ENCODE measurements around the gene FKTN.

The FKTN gene

GRCh38 chr9:105667867-105668266 is 109.9 kb downstream of the FKTN start:
- Histone ChIP-seq H3K9ac (ENCODE audit: low read depth, low read length, poor library complexity, severe bottlenecking) (no peak overlapping the region), H3K9me2 (replicated peaks; ENCODE audit: low read depth, low read length) (no peaks in the 10 kb centered on the region)

GRCh38 chr9:105670315-105670714 is 112.4 kb downstream of the FKTN start:
- no peak for TF ChIP-seq EZH2phosphoT487 (IDR thresholded peaks at IDR 0.05; ENCODE audit: borderline replicate concordance)
- TF ChIP-seq, protein P1, sequence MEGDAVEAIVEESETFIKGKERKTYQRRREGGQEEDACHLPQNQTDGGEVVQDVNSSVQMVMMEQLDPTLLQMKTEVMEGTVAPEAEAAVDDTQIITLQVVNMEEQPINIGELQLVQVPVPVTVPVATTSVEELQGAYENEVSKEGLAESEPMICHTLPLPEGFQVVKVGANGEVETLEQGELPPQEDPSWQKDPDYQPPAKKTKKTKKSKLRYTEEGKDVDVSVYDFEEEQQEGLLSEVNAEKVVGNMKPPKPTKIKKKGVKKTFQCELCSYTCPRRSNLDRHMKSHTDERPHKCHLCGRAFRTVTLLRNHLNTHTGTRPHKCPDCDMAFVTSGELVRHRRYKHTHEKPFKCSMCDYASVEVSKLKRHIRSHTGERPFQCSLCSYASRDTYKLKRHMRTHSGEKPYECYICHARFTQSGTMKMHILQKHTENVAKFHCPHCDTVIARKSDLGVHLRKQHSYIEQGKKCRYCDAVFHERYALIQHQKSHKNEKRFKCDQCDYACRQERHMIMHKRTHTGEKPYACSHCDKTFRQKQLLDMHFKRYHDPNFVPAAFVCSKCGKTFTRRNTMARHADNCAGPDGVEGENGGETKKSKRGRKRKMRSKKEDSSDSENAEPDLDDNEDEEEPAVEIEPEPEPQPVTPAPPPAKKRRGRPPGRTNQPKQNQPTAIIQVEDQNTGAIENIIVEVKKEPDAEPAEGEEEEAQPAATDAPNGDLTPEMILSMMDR (conservative IDR thresholded peaks at IDR 0.05; ENCODE audit: low read length), result no peak
- Histone ChIP-seq H3K9ac (ENCODE audit: low read depth, low read length, poor library complexity, severe bottlenecking) (no peak overlapping the region), H3K4me1 (ENCODE audit: insufficient read depth, low read length, poor library complexity, severe bottlenecking) (peaks cover 22% of the 10 kb centered on the region), H3K9me2 (replicated peaks; ENCODE audit: low read depth, low read length) (no peaks in the 10 kb centered on the region), H3K4me2 (ENCODE audit: low read depth, low read length, poor library complexity, severe bottlenecking) (no peak overlapping the region), H3K79me2 (ENCODE audit: insufficient read depth, low read length) (no peaks in the 10 kb centered on the region), H3K36me3 (ENCODE audit: insufficient read depth, low read length) (no peaks in the 10 kb centered on the region), H3K4me3 (ENCODE audit: low read length, poor library complexity, severe bottlenecking) (no peak overlapping the region), H2AFZ (ENCODE audit: low read length) (no peak overlapping the region; the same call in 1 of the 2 replicates), H3K9me3 (ENCODE audit: insufficient read depth, low read depth, low read length) (no peaks in the 10 kb centered on the region), H3F3A (ENCODE audit: low read depth) (no peaks in the 10 kb centered on the region), H3K27me3 (ENCODE audit: insufficient read depth, low read length, poor library complexity, severe bottlenecking) (no peaks in the 10 kb centered on the region), H4K20me1 (ENCODE audit: insufficient read depth, low read length, poor library complexity, severe bottlenecking) (no peaks in the 10 kb centered on the region)

More at GRCh38 chr9:105667867-105668266, 109.9 kb downstream of the FKTN start:
- no peak for TF ChIP-seq EZH2phosphoT487 (IDR thresholded peaks at IDR 0.05; ENCODE audit: borderline replicate concordance)
- TF ChIP-seq, protein P1 (conservative IDR thresholded peaks at IDR 0.05; ENCODE audit: low read length), result no peak
- no peaks in the 10 kb centered on the region for H3K9me3 ChIP-seq (ENCODE audit: insufficient read depth, low read depth, low read length)
- no peak overlapping the region for H3K4me3 ChIP-seq (ENCODE audit: low read length, poor library complexity, severe bottlenecking)
- H3K4me2 ChIP-seq (ENCODE audit: low read depth, low read length, poor library complexity, severe bottlenecking), result no peak overlapping the region
- H2AFZ ChIP-seq (ENCODE audit: low read length), result no peak overlapping the region
- H4K20me1 ChIP-seq (ENCODE audit: insufficient read depth, low read length, poor library complexity, severe bottlenecking), result no peaks in the 10 kb centered on the region
- H3K36me3 ChIP-seq (ENCODE audit: insufficient read depth, low read length), result no peaks in the 10 kb centered on the region
- H3K4me1 ChIP-seq (ENCODE audit: insufficient read depth, low read length, poor library complexity, severe bottlenecking), result peaks cover 6% of the 10 kb centered on the region
- no peaks in the 10 kb centered on the region for H3K79me2 ChIP-seq (ENCODE audit: insufficient read depth, low read length)
- no peaks in the 10 kb centered on the region for H3F3A ChIP-seq (ENCODE audit: low read depth)
- no peaks in the 10 kb centered on the region for H3K27me3 ChIP-seq (ENCODE audit: insufficient read depth, low read length, poor library complexity, severe bottlenecking)

- Histone ChIP-seq H2AFZ (ENCODE audit: low read length) (no peak overlapping the region), H3K36me3 (ENCODE audit: insufficient read depth, low read length) (no peaks in the 10 kb centered on the region), H3K9ac (ENCODE audit: low read depth, low read length, poor library complexity, severe bottlenecking) (no peak overlapping the region), H3K27me3 (ENCODE audit: insufficient read depth, low read length, poor library complexity, severe bottlenecking) (no peaks in the 10 kb centered on the region), H3K4me2 (ENCODE audit: low read depth, low read length, poor library complexity, severe bottlenecking) (no peak overlapping the region), H3F3A (ENCODE audit: low read depth) (no peaks in the 10 kb centered on the region), H3K4me3 (ENCODE audit: low read length, poor library complexity, severe bottlenecking) (no peak overlapping the region), H3K9me2 (replicated peaks; ENCODE audit: low read depth, low read length) (no peaks in the 10 kb centered on the region), H3K4me1 (ENCODE audit: insufficient read depth, low read length, poor library complexity, severe bottlenecking) (peaks cover 22% of the 10 kb centered on the region), H4K20me1 (ENCODE audit: insufficient read depth, low read length, poor library complexity, severe bottlenecking) (no peaks in the 10 kb centered on the region), H3K79me2 (ENCODE audit: insufficient read depth, low read length) (no peaks in the 10 kb centered on the region), H3K9me3 (ENCODE audit: insufficient read depth, low read depth, low read length) (no peaks in the 10 kb centered on the region)
- no peak for TF ChIP-seq EZH2phosphoT487 (IDR thresholded peaks at IDR 0.05; ENCODE audit: borderline replicate concordance)
- TF ChIP-seq, protein P1 (conservative IDR thresholded peaks at IDR 0.05; ENCODE audit: low read length), result no peak
Measured at GRCh38 chr9:105670775-105671174, 112.8 kb downstream of the FKTN start.

Data from Loucy (cell line).